RWPE2 (cell line): ENCODE results near the gene SAG.

Source experiments
- ATAC-seq: fragments of 200-7000 bp; cut with Tn5 transposase; 3 replicates; pipeline ENCODE4 v1.9.1; 2021; ENCODE audit warnings: low read depth
- DNase-seq: peaks from one replicate; pipeline ENCODE4 v3.0.0-alpha.2; 2020; ENCODE audit warnings: low spot score
- H3K27ac ChIP-seq: fragments of 450-650 bp; 2 replicates; pipeline ENCODE4 v1.5.1; 2017; ENCODE audit warnings: mild to moderate bottlenecking; ENCODE audit not compliant: poor library complexity, severe bottlenecking
- H3K27me3 ChIP-seq: fragments of 250-450 bp; sonication (Bioruptor Pico); 2 replicates; pipeline ENCODE4 v1.5.1; 2021; ENCODE audit warnings: mild to moderate bottlenecking, moderate library complexity; ENCODE audit not compliant: insufficient read depth, poor library complexity, severe bottlenecking
- H3K36me3 ChIP-seq: fragments of 250-450 bp; sonication (Bioruptor Pico); 2 replicates; pipeline ENCODE4 v1.5.1; 2020; ENCODE audit warnings: low read depth, mild to moderate bottlenecking, moderate library complexity
- H3K4me1 ChIP-seq: fragments of 250-450 bp; sonication (Bioruptor Pico); 2 replicates; pipeline ENCODE4 v1.5.1; 2021; ENCODE audit warnings: mild to moderate bottlenecking, moderate library complexity; ENCODE audit not compliant: insufficient read depth, poor library complexity, severe bottlenecking
- H3K4me3 ChIP-seq: fragments of 250-450 bp; sonication (Bioruptor Pico); 2 replicates; pipeline ENCODE4 v1.5.1; 2021; ENCODE audit warnings: mild to moderate bottlenecking, moderate library complexity; ENCODE audit not compliant: severe bottlenecking
- H3K9me3 ChIP-seq: fragments of 250-450 bp; sonication (Bioruptor Pico); 2 replicates; pipeline ENCODE4 v1.5.1; 2021; ENCODE audit warnings: mild to moderate bottlenecking, moderate library complexity; ENCODE audit not compliant: severe bottlenecking
- TF ChIP-seq, protein P1 (sequence below): fragments of 450-650 bp; IDR thresholded peaks from one replicate; pipeline ENCODE4 v1.5.1; 2017; ENCODE audit warnings: mild to moderate bottlenecking, moderate library complexity; ENCODE audit not compliant: poor library complexity, severe bottlenecking

SAG gene

DNA sequence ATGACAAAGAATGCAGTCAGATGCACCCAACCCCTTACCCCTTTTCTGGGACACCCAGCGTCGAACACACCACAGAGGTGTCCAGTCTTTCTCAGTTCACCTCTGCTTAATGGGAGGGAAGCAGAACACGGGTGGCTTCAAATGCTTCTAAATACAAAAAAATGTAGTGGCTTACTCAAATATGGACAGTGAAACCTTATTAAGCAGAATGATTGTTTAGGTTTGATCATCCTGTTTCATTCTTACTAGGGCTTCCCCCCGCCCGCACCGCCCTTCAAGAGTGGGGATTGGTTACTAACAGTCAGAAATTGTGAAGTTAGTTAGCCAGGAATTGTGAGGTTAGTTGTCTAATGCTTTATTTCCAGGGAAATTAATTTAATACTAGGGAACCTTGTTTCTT, 34.5 kb upstream of the SAG start:
- DNase-seq: no peak
- no peak overlapping the region for H3K27ac ChIP-seq
- no peak for ATAC-seq
- no peak overlapping the region for H3K4me3 ChIP-seq
- no peaks in the 10 kb centered on the region for H3K27me3 ChIP-seq
- H3K4me1 ChIP-seq: no peaks in the 10 kb centered on the region
- TF ChIP-seq, protein P1, sequence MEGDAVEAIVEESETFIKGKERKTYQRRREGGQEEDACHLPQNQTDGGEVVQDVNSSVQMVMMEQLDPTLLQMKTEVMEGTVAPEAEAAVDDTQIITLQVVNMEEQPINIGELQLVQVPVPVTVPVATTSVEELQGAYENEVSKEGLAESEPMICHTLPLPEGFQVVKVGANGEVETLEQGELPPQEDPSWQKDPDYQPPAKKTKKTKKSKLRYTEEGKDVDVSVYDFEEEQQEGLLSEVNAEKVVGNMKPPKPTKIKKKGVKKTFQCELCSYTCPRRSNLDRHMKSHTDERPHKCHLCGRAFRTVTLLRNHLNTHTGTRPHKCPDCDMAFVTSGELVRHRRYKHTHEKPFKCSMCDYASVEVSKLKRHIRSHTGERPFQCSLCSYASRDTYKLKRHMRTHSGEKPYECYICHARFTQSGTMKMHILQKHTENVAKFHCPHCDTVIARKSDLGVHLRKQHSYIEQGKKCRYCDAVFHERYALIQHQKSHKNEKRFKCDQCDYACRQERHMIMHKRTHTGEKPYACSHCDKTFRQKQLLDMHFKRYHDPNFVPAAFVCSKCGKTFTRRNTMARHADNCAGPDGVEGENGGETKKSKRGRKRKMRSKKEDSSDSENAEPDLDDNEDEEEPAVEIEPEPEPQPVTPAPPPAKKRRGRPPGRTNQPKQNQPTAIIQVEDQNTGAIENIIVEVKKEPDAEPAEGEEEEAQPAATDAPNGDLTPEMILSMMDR: no peak
- peaks cover 100% of the 10 kb centered on the region for H3K36me3 ChIP-seq
- H3K9me3 ChIP-seq: no peaks in the 10 kb centered on the region

DNA sequence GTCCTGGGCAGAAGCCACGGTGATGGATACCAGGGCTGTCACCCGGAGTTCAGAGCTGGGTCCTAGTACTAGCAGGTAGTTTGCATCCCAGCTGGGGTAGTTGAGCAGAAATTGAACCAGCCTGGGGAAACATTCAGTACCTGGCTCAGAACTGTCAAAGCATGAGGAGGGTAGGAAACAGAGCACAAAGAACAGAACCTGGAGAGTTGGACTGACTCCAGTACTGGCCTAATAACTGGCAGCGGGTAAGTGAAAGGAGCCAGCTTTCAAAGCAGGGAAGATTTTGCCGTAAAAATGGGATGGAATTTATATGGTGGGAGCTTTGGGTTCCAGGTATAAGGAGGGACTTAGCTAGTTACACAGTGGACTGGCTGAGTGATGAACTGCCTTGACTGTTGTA, 32.4 kb upstream of the SAG start:
- no peak for DNase-seq
- Histone ChIP-seq H3K4me1 (no peaks in the 10 kb centered on the region), H3K27me3 (no peaks in the 10 kb centered on the region), H3K27ac (no peak overlapping the region), H3K36me3 (peaks cover 100% of the 10 kb centered on the region), H3K4me3 (no peak overlapping the region), H3K9me3 (no peaks in the 10 kb centered on the region)
- TF ChIP-seq, protein P1: no peak
- no peak for ATAC-seq

DNA sequence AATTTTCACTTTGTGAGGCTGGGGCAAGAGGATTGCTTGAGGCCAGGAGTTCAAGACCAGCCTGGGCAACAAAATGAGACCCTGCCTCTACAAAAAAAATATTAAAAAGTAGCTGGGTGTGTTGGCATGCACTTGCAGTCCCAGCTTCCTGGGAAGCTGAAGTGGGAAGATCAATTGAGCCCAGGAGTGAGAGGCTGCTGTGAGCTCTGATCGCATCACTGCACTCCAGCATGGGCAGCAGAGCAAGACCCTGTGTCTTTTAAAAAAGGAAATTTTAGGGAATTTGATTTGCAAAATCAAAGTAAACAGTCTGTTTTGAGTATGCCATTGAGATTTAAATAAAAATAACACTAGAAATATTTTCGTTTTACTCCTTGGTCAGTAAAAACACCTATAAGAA, 28.7 kb upstream of the SAG start:
- Histone ChIP-seq H3K9me3 (no peaks in the 10 kb centered on the region), H3K36me3 (peaks cover 98% of the 10 kb centered on the region), H3K4me1 (no peaks in the 10 kb centered on the region), H3K4me3 (no peak overlapping the region), H3K27me3 (no peaks in the 10 kb centered on the region), H3K27ac (no peak overlapping the region)
- DNase-seq: no peak
- ATAC-seq: no peak
- TF ChIP-seq, protein P1: no peak

DNA sequence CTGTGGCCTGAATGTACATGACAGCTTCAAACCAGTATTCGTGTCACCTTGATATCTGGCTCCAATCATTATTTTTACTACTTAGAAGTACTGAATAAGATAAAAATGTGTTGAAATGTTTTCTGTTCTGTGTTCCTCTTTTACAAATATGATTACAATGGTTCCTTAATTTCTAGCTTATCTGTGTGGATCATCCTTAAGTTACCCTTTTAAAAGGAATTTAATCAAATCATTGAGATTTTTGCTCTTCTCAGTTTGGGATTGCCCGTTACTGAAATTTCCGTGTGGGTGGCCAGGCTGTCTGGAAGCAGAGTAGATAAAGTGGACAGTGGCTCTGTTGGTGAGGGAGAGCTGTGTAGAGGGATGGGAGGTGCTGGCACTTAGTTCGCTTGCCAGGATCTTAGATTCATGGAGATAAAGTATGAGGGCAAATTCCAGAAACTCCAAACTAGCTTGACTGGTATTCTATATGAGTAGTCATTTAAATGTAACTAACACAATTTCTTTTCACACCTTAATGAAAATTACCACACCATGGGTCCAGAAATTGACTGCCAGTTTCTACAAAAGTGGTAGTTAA, 27.4 kb upstream of the SAG start:
- Histone ChIP-seq H3K27ac (no peak overlapping the region), H3K4me1 (no peaks in the 10 kb centered on the region), H3K9me3 (no peaks in the 10 kb centered on the region), H3K36me3 (peaks cover 97% of the 10 kb centered on the region), H3K27me3 (no peaks in the 10 kb centered on the region), H3K4me3 (no peak overlapping the region)
- ATAC-seq (no peak), DNase-seq (no peak)
- TF ChIP-seq, protein P1: no peak

DNA sequence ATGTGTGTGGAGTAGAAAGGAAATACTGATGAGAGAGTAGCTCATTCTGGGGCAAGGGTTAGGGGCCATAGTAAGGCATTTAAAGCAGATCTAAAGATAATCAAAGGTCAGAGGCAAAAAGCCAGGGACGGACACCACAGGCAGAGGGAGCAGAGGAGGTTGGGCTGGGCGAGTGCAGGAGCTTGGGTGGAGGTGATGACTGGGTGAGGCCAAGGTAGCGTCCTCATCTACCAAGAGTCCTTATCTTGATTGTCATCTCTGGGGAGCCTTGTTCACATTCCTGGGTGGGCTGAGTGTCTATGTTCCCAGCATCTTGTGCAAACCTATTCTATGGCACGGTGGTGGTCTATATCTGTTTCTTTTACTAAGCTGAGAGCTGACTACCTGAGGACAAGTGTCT, 26.1 kb upstream of the SAG start:
- TF ChIP-seq, protein P1: no peak
- no peaks in the 10 kb centered on the region for H3K9me3 ChIP-seq
- H3K27ac ChIP-seq: no peak overlapping the region
- H3K4me3 ChIP-seq: no peak overlapping the region
- H3K36me3 ChIP-seq: peaks cover 95% of the 10 kb centered on the region
- H3K4me1 ChIP-seq: no peaks in the 10 kb centered on the region
- no peaks in the 10 kb centered on the region for H3K27me3 ChIP-seq
- ATAC-seq (no peak), DNase-seq (no peak)
